GM19043 (cell line): Measurements from ENCODE around the gene TGFB1.
"Not testable (repeated sequence)": the region's sequence is repeated elsewhere in the genome, so short reads cannot be mapped to it uniquely, and the experiment has no call there.

Experiments
- ATAC-seq: cut with Tn5 transposase; IDR thresholded peaks from one replicate; pipeline ENCODE4 v1.9.1; 2021; ENCODE audit warnings: low read depth; ENCODE audit not compliant: unreplicated experiment

TGFB1 gene

DNA sequence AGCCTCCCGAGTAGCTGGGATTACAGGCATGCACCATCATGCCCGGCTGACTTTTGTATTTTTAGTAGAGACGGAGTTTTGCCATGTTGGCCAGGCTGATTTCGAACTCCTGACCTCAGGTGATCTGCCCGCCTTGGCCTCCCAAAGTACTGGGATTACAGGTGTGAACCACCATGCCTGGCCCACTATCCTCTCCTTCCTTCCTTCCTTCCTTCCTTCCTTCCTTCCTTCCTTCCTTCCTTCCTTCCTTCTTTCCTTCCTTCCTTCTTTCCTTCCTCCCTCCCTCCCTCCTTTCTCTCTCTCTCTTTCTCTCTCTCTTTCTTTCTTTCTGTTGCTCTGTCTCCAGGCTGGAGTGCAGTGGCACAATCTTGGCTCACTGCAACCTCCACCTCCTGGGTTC is 17.4 kb upstream of the TGFB1 start:
- ATAC-seq, result not testable (repeated sequence)

DNA sequence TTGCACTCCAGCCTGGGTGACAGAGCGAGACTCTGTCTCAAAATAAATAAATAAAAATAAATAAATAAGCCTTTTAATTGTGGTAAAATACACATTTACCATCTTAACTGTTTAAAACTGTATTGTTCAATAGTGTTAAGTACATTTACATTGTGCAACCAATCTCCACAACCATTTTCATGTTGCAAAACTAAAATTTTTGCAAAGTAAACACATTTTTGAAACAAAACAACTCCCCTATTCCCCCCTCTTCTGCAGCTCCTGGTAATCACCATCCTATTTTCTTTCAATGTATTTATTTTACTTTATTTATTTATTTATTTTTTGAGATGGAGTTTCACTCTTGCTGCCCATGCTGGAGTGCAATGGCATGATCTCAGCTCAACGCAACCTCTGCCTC is 16.0 kb upstream of the TGFB1 start:
- no peak for ATAC-seq

DNA sequence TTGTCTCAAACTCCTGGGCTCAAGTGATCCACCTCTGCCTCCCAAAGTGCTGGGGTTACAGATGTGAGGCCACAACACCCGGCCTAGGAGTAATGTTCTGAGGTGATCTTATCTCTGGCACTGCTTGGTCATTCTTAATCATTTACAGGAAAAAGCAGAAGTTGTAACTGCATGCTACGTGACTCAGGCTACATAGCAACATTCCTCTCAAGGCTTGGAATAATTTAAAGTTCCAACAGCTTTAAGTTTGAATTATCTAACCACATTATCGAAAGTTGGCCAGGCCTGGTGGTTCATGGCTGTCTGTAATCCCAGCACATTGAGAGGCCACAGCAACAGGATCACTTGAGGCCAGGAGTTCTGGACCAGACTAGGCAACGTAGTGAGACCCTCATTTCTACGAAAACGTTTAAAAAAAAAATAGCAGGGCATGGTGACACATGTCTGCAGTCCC is 14.2 kb upstream of the TGFB1 start:
- peak; percentile 56 for ATAC-seq

DNA sequence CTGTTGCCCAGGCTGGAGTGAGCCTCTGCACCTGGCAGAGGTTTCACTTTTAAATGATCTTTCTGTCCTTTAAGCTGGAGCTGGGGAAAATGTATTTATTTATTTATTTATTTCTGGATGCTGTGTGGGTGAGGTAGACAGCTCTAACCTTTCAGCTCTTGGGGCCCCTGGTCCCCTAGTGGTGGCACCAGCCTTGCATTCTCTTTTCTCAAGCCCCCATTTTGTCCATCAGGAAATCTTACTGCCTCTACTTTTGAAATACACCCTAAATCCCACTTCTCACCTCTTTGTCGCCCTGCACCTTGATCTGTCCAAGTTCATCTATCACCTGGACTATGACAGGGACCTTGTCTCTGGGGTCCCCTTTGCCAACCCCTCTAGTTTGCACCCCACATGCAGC is 12.4 kb upstream of the TGFB1 start:
- ATAC-seq, result no peak

DNA sequence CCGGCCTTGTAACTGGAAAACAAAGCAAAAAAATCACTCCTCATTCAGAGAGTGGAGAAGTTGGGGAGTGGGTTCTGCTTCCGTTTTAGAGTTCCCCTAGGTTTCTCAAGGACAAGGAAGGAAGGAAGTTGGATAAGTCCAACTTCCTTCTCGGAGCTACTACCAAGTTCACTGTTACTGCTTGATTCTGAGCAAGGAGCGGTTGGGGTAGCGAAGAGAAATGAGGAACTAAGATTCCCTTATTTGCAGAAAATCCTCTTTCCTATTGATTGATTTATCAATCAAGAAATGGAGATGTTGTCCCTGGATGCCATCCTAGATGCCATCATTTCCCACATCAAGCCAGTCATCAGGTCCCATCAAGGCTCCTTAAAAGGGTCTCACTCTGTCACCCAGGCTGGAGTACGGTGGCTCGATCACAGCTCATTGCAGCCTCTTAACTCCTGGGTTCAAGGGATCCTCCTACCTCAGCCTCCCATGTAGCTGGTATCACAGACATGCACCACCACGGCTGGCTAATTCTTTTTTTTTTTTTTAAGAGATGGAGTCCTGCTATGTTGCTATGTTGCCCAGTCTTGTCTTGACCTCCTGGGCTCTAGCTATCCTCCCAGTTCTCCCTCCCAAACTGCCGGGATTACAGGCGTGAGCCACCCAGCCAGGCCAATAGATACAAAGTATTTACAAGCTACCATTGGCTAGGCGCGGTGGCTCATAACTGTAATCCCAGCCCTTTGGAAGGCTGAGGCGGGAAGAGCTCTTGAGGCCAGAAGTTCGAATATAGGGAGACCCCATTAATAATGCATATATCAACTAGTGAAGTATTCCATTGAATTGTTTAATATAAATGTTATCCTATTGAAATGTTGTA is 11.0 kb upstream of the TGFB1 start:
- no peak for ATAC-seq

DNA sequence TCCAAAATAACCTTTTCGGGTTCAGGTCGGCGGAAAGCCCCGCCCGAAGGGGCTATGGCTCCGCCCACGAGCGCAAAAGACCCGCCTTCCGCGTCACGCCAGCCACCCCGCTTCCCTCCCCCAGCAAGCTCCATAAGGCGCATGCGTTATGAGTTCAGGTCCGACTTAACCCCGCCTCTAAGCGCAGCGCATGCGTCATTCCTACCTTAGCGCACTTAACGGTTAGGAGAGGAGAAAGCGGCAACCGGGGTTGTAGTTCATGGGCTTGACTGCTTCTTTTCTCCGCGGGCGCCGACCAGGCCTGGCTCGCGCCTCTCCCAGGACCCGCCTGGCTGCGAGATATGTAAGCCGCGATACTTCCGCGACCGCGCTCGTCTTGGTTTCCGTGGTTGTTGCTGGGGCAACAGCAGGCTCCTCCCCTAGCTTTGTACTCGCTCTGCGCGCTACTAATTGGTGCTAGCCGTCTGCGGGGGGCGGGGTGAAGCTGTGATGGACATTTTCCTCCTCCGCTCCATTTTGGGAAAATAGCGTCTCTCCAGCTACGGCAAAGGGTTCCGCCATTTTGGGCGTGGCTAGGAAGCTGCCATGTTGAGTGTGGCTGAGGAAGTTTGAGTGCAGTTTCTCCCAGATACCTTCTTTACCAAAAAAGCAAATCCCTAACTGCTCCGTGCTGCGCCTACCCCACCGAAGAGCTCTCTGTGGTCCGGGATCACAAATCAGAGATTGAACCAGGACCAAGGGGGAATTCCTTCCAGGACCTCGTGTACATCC is 10.2 kb upstream of the TGFB1 start, which contains the start of gene B9D2:
Gene B9D2, minus strand, starts transcription at position 397 of the 771 bp plus-strand sequence. CDS start 630 bp downstream, outside the sequence.
- peak; percentile 69 for ATAC-seq

DNA sequence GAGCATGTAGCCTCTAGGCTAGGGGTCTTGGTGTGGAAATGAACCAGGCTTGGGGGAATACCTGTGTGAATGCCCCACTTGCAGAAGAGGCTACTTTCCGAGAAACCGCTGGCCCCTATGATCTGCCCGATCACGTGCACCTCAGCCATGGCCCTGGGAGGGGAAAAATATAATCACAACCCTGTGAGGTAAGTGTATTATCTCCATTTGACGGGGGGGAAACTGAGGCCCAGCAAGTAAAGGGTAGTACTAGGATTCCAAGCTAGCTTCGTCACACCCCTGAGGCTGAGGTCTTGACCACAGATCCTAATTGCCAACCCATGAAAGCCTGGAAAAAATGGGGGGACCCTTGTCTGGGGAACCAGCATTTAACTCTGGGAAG is 9.6 kb upstream of the TGFB1 start:
- ATAC-seq, result no peak

DNA sequence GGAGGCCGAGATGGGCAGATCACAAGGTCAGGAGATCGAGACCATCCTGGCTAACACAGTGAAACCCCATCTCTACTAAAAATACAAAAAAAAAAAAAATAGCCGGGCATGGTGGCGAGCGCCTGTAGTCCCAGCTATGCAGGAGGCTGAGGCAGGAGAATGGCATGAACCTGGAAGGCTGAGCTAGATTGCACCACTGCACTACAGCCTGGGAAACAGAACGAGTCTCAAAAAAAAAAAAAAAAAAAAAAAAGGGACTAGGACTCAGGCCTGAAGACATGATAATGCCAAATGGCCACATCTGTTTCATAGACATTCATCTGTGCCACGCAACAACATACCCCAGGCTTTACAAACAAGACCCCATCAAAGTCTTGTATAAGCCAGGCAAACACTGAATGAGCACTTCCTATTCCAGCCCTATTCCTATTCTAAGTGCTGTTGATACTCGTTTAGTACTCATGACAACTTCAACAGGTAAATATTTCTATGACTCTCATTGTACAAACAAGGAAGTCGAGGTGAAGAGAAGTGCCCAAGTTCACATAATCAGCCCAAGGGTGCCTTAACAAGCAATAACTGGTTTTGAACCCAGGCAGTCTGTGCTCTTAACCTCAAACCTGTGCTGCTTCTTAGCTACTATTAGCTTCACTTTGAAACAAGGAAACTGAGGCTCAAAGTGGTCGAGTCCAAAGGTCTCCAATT is 8.6 kb upstream of the TGFB1 start:
- no peak for ATAC-seq

DNA sequence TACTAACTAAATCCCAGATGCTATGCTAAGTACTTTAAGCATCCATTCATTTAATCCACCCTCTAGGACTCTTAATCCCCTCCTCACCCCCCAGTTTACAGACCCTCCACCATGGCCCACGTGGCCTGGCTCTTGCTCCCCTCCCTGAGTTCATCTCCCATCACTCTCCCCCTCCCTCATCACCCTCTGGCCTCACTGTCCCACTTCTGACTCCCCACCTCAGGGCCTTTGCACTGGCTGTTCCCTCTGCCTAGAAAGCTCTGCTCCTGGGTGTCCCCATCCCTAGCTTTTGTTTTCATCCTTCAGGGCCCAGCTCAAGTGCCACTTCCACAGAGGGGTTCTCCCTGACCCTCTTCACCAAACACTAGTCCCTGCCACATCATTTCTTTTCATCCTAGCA is 6.0 kb upstream of the TGFB1 start:
- ATAC-seq, result no peak

DNA sequence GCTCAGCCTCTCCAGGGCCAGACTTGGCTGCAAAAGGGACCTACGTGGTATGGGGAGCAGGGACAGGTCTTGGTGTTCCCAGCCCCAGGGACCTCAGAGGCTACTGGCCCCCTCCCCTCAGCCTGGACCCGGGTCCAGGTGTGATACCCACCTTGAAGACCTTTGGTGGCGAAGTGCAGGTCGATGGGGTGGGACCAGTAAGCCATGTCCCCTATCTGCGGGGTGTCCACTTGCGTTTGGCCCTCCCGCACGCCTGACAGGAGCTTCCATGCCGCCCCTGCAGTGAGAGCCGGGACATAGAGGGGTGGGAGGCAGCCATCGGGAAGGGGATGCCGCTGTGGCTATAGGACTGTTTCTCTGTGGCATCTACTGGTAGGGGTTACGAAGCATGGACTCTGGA is 4.0 kb upstream of the TGFB1 start:
- no peak for ATAC-seq

DNA sequence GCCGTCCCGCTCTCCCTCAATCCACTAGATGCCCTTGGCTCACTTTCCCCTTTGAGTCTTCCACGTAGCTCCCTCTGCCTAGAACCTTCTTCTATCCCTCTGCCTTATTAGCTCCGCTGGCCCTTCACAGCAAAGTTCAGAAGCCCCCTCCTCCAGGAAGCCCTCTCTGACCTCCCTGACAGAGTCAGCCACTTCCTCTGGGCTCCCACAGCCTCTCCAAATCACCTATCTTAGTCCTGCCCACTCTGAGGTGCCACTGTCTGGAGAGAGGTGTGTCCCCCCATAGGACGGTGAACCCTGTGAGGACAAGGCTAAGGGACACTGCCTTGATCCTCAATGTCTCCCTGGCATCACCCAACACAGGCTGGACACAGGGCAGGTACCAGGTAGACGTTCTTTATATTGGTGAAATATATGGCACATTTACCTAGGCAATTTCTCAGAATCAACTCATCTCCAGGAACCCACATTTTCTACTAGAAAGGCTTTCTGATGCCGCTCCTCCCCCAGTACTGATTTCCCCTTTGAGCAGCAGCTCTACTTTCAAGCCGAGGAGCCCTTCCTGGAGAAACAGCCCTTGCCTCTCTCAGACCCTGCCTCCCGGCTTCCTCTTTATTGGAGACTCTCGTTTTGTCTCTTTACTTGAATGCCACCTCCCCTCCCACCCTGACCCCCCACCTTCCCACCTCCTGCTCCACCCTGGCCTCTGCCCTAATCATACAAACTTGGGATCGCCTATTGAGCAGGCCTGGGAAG is 3.4 kb upstream of the TGFB1 start:
- no peak for ATAC-seq

DNA sequence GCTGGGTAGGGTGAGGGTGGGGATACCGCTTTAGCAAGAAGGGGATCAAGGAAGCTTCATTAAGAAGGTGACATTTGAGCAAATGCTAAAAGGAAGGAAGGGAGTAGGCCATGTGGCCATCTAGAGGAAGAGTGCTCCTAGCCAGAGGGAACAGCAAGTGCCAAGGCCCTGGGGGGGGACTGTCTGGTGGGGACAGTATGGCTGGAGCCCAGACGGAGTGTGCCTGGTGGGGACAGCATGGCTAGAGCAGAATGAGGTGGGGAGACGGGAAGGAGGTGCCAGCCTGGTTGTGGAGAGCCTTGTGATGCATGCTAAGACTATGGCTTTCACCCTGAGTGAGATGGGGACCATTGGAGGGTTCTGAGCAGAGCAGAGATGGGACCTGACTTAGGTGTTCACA is 2.1 kb upstream of the TGFB1 start:
- no peak for ATAC-seq

DNA sequence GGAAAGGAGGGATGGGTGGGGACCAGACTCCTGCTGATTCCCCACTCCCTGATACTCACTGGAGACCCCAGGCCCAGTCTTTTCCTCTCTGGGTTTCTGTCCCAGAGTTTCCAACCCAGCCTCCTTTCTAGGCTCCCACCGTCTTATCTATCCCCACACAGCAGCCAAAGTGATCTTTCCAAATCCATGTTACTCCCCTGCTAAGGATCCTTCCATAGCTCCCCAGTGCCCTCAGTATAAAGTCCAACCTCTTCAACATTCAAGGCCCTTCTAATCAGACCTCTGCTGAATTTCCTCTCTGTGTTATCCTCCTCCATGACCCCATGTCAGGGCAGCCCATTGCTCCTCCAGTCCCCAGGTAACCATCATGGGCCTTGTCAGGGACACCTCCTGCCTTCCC is 1.3 kb upstream of the TGFB1 start:
- ATAC-seq, result no peak

DNA sequence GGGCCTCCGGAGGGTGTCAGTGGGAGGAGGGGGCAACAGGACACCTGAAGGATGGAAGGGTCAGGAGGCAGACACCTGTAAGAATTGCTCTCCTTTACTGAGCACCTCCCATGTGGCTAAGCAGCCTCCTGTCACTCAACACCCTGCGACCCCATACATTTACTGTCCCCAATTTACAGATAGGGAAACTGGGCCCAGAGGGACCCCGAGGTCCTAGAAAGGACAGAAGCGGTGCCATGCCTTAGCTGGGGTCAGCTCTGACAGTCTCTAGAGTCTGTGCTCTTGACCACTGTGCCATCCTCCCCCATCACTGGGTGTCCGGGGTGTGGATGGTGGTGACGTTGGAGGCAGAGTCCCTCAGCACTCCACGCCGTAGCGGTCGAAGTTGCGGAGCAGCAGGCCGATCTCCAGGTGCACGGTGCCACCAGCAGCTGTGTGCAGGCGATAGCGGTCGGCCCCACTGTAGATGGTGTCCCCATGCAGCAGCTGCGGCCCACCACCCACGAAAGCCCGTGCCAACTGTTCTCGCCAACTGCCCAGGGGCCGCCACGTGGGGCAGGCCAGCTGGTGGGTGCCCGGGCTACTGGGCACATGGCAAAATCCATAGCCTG is 726 bp upstream of the TGFB1 start:
- ATAC-seq, result no peak

DNA sequence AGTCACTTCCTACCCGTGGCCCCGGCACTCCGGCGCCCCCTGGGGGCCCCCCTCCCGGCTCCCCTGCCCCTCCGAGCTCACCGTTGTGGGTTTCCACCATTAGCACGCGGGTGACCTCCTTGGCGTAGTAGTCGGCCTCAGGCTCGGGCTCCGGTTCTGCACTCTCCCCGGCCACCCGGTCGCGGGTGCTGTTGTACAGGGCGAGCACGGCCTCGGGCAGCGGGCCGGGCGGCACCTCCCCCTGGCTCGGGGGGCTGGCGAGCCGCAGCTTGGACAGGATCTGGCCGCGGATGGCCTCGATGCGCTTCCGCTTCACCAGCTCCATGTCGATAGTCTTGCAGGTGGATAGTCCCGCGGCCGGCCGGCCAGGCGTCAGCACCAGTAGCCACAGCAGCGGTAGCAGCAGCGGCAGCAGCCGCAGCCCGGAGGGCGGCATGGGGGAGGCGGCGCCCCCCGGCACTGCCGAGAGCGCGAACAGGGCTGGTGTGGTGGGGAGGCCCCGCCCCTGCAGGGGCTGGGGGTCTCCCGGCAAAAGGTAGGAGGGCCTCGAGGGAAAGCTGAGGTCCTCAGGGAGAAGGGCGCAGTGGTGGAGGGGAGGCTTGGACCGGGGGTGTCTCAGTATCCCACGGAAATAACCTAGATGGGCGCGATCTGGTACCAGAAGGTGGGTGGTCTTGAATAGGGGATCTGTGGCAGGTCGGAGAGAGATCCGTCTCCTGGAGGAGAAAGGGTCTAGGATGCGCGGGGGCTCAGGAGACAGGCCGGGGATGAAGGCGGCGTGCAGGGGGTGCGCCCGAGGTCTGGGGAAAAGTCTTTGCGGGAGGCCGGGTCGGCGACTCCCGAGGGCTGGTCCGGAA is 885 bp downstream of the TGFB1 start:
- ATAC-seq, result no peak

DNA sequence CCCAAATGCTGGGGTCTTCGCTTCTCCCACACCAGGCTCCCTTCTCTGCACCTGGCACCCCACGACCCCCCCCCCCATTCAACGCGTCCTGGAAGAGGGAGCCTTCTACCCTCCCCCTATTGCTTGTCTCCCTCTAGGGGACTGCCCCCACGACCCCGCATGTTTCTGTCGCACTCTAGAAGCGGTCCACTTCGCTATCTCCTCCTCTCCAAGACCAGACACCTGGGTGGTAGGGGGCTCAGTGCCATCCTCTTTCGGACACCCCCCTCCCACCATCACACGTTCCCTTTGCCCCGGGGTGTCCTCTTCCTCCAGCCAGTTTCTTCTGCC is 1.5 kb downstream of the TGFB1 start:
- no peak for ATAC-seq

DNA sequence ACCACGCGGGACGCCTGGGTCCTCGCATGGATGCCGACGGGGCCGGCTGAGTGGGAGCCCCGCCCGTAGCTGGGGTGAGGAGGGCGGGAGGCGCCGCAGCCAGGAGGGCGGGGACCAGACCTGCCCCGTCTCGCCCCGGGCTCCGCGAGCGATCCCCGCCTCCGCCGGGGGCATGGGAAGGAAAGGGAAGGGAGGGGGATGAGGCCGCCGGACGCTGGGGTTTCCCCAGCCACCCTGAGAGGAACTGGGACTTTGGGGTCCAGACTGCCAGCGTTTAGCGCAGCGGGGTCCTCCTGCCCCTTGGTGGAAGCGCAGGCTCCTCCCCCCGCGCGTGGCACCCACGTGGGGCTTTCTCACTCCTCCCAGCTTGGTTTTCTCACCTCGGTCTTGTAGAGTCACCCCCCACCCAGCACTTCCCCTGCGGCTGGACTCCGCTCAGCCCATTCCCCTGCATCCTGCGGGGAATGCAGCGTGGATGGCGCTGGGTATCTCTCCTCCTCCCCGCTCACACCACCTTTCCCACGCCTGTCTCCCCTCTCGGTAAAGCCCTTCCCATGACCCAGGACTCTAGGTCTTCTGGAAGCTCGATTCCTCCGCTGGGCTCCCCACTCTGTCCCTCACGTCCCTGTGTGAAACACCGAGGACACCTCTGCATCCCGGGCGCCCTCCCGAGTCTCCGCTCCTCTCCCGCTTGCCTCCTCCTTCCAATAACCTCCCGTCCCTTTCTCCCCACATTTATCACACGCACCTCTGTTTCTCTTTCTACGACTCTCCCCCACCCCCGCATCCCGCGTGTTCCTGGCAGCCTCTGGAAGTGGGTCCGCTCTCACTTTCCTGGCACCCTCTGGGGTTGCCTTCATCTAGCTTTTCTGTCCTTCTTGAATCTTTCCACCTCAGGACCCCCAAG is 2.1 kb downstream of the TGFB1 start:
- ATAC-seq, result no peak

DNA sequence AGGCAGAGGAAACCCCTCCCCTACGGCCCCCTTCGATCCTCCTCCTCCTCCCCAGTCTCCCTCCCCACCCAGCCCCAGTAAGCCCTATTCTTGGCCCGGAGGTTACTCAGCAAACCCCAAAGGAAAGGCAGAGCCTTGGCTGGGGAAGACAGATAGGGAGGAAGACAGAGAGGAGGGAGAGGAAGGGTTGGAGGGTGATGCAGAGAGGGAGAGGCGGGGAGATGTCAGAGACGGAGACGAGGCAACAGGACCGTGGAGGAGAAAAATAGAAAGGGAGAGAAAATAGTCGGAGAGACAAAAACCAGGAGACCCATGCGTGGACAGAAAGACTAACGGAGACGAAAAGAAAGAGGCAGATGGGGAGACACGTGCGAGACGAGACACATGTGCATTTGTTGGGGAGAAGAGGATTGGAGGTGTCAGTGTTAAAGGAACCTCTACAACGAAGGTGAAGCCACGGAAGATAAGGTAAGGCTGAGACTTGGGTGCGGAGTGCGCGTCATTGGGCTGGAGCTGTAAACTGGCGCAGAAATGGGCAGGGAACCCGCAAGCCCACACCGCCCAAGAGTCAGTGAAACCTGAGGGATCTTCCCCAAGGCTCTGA is 2.9 kb downstream of the TGFB1 start:
- no peak for ATAC-seq
